Measurements from ENCODE around the gene NPL.
A peak's percentile ranks its signal among the peaks of the same experiment; 100 is the strongest.

NPL gene, protein sequence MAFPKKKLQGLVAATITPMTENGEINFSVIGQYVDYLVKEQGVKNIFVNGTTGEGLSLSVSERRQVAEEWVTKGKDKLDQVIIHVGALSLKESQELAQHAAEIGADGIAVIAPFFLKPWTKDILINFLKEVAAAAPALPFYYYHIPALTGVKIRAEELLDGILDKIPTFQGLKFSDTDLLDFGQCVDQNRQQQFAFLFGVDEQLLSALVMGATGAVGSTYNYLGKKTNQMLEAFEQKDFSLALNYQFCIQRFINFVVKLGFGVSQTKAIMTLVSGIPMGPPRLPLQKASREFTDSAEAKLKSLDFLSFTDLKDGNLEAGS

DNA sequence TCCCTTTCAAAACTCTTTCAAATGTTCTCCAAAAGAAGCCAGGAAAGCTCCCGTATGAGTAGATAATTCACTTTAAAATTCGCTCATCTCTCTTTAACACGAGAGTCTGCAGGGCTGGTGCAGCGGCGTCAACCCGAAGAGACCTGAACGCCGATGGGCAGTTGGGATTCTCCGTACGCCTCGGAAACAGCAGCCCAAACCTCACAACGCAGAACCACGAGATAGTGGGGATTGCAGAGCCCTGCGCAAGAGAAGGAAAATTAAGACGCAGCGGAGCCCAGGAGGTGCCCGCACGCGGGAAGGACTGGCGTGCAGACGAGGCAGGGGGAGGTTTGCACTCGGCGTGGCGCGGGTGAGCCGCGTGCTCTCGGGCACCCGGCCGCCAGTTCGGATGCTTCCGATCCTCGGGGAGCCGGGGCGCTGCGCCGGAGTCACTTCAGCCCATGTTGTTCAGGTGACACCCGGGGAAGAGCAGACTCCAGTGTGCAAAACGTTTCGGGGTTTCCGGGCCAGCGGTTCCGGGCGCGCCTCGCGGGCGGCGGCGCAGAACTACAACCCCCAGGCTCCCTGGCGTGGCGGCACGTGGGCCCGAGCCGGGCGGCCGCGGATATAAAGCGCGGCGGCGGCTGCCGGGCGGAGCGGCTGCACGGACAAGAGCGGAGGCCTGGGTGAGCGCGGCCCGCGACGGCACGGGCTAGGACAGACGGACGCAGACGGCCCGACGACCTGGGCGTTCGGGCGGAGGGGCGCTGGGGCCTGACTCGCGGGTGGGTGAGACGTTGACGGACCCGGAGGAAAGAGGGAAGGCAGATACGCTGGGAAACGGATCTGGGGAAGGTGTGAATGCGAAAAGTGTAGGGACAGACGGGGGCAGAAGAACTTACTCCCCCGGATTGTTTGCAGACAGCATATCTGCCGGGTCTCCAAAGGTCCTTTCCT, at the start of gene NPL:
Gene NPL (plus strand): TSS at position 636 of the 939 bp plus-strand sequence. CDS start 4,599 bp downstream, outside the sequence.
- DNase-seq, result peak; percentile 87

GRCh38 chr1:182740120-182740519, 49.5 kb upstream of the NPL start:
- DNase-seq, result no peak

DNA sequence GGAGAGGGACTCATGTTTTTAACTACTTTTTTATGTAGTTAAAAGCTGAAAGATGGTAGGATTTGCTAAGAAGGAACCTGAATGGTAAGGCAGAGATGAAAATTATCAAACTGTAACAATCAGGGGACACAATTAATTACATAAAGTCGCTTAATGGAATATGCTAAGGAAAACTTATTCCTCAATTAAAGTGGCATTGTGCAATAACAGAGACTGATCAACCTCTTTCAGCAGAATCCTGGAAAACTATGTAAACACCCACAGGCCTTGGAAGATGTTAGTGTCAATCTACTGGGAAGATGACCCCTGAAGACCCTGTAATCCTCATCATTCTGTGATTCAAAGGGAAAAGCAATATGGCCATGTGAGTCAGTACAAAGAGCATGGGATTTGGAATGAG, 46.8 kb upstream of the NPL start:
- DNase-seq, result no peak

- DNase-seq, result no peak
These were observed 37.2 kb upstream of the NPL start for GRCh38 chr1:182752077-182752988.

DNA sequence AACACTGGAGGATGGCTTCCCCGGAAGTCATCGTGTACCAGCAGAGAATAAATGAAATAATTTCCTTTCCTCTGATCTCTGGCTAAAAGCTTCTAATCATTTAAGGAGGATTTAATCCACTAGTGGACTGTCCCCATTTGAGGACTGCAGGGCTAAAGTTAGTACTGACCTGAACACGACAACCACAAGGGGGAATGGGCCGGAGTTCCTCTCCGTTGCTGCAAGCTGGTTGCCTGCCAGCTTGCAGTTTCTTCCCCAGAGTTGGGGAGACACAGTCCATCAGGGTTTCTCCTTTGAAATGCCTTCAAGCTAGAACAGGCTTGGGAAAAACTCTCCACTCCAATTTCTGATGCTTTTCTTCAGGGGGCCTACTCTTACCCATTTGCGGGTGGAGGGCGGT, 35.5 kb upstream of the NPL start:
- no peak for DNase-seq

- DNase-seq, result no peak
These were observed 34.8 kb upstream of the NPL start for GRCh38 chr1:182754543-182755314.

DNA sequence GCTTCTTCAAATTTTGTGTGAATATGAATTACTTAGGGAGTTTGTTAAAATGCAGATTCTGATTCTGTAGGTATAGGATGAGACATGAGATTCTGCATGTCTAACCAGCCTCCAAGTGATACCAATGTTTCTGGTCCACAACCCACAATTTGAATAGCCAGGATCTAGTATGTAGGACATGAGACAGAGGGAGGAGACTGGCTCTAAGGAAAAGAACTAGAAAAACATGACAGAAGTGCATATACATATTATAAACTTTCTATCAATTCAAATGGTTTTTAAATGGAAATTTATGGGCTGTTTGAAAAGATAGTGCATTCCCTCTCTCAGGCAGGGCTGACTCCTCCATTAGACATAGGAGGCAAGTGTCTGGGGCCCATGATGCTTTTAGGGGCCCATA, 33.9 kb upstream of the NPL start:
- no peak for DNase-seq

DNA sequence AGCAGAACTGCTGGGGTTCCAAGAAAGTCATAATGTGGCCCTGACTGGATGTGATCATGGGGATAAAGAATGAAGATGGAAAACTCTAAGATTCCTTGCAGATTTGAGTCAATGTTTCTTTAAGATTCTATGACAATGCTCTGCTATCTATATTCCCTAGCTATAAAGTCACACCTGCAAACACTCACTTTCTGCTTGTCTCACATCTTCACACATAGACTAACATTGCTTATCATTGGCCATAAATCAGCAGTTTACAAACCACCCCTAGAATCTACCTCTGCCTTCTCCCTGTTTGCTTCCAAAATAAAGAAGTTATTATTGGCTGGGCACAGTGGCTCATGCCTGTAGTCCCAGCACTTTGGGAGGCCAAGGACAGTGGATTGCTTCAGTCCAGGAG, 33.1 kb upstream of the NPL start:
- DNase-seq, result no peak

GRCh38 chr1:182761396-182762395, 27.9 kb upstream of the NPL start:
- no peak for DNase-seq

GRCh38 chr1:182762536-182762935, 27.0 kb upstream of the NPL start:
- no peak for DNase-seq

DNA sequence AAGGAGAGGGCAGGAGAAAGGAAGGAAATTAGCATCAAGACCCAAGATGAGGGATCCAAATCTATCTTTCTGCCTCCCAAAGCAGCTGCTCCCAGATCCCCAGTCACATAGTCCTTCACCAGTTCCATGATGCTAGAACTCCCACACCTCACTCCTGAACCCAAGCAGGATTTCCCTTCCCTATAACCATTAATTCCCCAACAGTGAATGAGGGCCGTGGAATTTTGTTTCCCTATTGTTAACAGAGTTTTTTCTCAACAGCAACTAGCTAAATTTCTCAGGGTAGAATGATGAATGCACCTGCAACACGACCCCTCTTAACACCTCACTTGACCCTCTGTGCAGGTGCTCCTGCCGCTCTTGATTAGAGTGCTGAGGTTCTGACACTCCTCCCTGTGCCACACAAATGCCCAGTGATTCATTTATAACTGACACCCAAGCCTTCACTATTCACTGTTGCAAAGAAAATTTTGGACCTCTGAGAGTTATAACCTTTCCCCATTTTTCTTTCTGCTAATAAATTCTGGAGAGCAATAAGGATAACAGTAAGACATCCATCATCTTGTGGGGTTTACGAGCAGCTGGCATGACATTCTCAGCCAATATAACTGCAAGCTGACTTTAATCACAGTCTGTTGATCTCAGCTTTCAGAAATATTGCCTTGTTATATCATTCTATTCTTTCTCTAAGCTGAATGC, 25.4 kb upstream of the NPL start:
- no peak for DNase-seq

DNA sequence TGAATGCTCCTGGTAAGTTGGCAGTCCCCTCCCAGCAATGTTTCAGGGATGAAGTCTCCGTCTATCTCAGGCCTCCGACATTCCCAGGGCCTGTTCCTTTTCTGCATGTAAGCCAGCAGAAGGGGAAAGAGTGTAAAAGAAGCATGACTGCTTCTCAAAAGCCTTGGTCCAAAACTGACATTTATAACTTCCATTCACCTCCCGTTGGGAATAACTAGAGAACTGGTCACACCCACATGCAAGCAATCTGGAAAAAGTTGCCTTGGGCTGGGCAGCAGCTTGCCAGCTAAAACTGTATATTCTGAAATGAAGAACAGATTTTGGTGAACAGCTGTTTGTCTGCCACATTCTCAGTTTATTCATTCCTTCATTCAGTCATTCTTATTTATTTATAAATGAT, 24.2 kb upstream of the NPL start:
- DNase-seq, result no peak

DNA sequence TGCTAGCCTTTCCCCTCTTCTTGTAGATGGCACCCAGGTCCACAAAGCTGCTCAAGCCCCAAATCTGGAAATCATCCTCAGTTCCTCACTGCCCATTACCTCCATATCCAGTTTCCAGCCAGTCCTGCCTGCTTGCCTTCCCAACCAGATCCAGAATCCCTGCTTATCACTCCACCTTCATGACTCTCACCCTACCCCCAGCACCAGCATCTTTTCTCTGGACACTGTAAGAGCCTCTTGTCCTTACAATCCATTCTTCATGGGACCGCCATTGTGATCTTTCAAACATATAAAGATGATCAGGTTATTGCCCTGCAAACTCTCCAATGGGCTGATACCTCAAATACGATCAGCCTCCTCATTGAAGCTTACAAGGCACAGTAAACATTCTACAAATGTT, 23.5 kb upstream of the NPL start:
- DNase-seq, result no peak

DNA sequence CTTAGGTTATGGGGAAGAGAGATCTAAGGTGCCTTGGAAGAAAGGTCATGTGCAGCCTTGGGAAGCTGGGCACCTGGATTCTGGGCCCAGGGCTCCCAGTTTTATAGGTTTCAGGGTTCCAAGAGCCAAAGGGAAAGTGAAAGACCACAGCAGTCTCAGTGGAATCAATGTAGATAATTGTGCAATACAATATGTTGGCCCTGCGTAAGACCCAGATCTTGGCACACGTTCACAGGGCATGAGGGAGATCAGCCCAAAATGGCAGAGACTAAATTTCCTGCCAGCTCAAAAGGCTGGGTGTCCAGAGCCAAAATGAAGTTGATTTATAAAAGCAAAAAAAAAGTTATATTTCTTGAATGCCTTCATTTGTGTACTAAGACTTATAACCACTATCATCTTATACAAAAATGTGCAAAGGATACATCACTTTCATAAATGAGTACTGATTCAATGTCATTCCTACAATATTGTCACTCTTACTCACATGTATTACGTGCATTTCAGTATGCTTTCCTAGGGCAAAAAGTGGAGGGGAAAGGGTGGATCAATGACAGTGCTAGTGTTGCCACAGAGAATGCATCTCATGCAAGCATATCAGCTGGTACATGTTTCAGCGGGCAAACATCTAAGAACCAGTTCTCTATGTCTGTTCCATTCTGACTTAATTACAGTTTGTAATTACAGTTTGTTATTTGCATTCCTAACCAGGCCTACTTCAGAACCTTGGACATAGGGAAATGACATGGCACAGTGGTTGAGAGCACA, 22.5 kb upstream of the NPL start:
- no peak for DNase-seq

- no peak for DNase-seq
These were observed 20.6 kb upstream of the NPL start for GRCh38 chr1:182768963-182769362.

GRCh38 chr1:182770232-182770631, 19.3 kb upstream of the NPL start:
- no peak for DNase-seq

- DNase-seq, result no peak
These were observed 18.2 kb upstream of the NPL start for GRCh38 chr1:182771187-182771984.

GRCh38 chr1:182777386-182777785, 12.2 kb upstream of the NPL start:
- no peak for DNase-seq

GRCh38 chr1:182778862-182779261, 10.7 kb upstream of the NPL start:
- DNase-seq, result no peak
